Neutrophil (primary cell): ENCODE measurements around the gene POC1A.

Experiments used
- H3K27ac ChIP-seq: fragments of 200-600 bp; sonication (generic); 2 replicates; pipeline ENCODE4 v1.5.1; 2016; ENCODE audit warnings: mild to moderate bottlenecking, moderate library complexity
- H3K27me3 ChIP-seq: fragments of 200-600 bp; sonication (generic); 2 replicates; pipeline ENCODE4 v1.6.0; 2016; ENCODE audit warnings: mild to moderate bottlenecking
- H3K36me3 ChIP-seq: fragments of 200-600 bp; sonication (generic); 2 replicates; pipeline ENCODE4 v1.5.1; 2017
- H3K4me1 ChIP-seq, 2 experiments: fragments of 200-600 bp in 1 of 2; sonication (generic) in 1 of 2; 1 replicate in 1 of 2; 2 replicates in 1 of 2; pipeline versions ENCODE4 v1.5.1 to v1.6.1; 2013 to 2016; ENCODE audit warnings: low read depth in 1 of 2, low read length in 1 of 2, mild to moderate bottlenecking in 1 of 2, moderate library complexity in 1 of 2; ENCODE audit not compliant: control insufficient read depth in 1 of 2, insufficient read depth in 1 of 2
- H3K4me3 ChIP-seq, 2 experiments: fragments of 200-600 bp in 1 of 2; sonication (generic) in 1 of 2; 1 replicate in 1 of 2; 2 replicates in 1 of 2; pipeline ENCODE4 v1.5.1; 2013 to 2016; ENCODE audit warnings: low read depth in 1 of 2, low read length in 1 of 2, mild to moderate bottlenecking in 1 of 2, moderate library complexity in 1 of 2
- H3K9me3 ChIP-seq: fragments of 200-600 bp; sonication (generic); 2 replicates; pipeline ENCODE4 v1.5.1; 2016
- CTCF ChIP-seq: fragments of 200-600 bp; sonication (generic); IDR thresholded peaks from 2 replicates; pipeline ENCODE4 v1.5.1; 2016; ENCODE audit warnings: antibody characterized with exemption

POC1A gene

DNA sequence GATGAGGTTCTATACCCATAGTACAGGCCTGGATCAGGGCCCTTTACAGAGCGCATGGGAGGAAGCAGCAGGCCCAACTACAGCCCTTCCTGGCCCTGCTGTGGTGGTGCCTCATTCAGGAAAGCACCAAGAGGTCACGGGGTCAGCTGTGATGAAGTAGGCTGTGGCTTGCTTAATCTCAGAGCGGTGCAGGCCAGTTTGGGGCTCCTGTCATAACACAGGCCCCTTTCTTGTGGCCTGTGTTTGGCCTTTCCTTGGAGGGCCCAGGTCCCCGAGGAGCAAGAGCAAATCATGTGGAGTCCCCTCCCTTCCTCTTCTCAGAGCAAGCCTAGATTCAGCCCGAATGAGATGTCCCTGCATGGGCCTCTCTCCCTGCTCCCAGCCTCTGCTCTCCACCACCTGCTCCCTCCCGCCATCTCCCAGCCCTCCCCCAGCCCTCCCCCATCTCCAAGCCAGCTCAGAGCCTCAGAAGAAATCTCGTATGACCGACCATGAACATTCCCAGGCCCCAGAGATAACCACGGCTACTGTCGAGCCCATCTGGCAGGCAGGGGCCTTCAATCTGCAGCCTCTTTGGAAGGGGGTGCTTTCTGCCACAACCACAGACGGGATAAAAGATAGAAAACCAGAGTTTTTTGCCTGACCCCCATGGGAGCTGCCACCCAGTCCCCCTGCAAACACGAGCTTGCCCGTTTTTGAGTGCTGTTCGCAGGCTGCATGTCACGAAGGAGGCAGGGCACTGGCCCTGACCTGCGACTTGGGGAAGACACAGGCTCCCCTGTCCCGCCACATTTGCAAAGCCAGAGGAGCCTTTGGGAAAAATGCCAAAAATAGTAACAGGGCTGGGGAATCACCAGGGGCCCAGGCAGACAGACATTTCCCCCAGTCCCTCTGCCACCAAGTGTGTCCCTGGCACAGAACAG, 65.5 kb downstream of the POC1A start:
- no peaks in the 10 kb centered on the region for H3K27me3 ChIP-seq
- no peak overlapping the region for H3K4me3 ChIP-seq
- H3K27ac ChIP-seq, result no peak overlapping the region
- peaks cover 9 to 14% of the 10 kb centered on the region in 2 experiments for H3K4me1 ChIP-seq
- H3K36me3 ChIP-seq, result peaks cover 40% of the 10 kb centered on the region
- TF ChIP-seq CTCF, result no peak
- H3K9me3 ChIP-seq, result no peaks in the 10 kb centered on the region

GRCh38 chr3:52087731-52088130, 66.5 kb downstream of the POC1A start:
- Histone ChIP-seq H3K36me3 (peaks cover 30% of the 10 kb centered on the region), H3K27me3 (no peaks in the 10 kb centered on the region), H3K27ac (no peak overlapping the region), H3K4me3 (no peak overlapping the region), H3K9me3 (no peaks in the 10 kb centered on the region), H3K4me1 (peaks cover 9 to 14% of the 10 kb centered on the region in 2 experiments)
- no peak for TF ChIP-seq CTCF

DNA sequence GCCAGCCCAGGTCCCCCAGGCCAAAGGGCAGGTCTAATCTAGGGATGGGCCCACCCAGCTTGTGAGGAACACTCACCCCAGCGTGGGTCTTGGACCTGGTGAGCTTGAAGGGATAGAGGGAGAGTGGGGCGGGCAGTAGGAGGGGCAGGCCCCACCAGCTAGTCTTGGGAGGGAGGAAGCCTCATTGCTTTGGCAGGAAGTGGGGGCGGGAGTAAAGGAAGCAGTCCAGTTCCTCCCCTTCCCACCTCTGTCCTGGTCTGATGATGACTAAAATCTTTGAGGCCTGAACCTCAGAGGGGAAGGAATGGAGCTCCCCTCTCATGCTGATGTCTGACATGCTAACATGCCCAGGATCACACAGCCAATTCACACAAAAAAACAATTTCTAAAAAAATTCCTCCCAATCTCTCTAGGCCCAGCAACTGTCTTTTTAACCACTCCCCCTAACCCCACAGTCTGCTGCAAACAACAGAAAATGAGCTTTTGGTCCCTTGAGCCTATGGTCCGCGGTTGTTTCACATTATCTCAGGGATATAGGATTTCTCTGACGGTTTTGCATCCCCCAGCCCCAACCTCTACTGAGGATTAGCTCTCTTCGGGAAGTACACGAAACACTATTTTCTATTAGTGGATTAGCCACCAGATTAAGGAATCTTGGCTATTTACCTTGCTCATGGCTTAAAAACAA, 67.1 kb downstream of the POC1A start:
- no peak for TF ChIP-seq CTCF
- Histone ChIP-seq H3K27me3 (no peaks in the 10 kb centered on the region), H3K27ac (peak overlapping the region; percentile 19), H3K9me3 (no peaks in the 10 kb centered on the region), H3K36me3 (peaks cover 25% of the 10 kb centered on the region), H3K4me1 (peaks cover 9 to 14% of the 10 kb centered on the region in 2 experiments), H3K4me3 (no peak overlapping the region)

GRCh38 chr3:52086461-52086860, 67.8 kb downstream of the POC1A start:
- H3K4me3 ChIP-seq, result no peak overlapping the region
- no peak overlapping the region for H3K27ac ChIP-seq
- no peaks in the 10 kb centered on the region for H3K9me3 ChIP-seq
- TF ChIP-seq CTCF, result no peak
- peaks cover 23% of the 10 kb centered on the region for H3K36me3 ChIP-seq
- no peaks in the 10 kb centered on the region for H3K27me3 ChIP-seq
- H3K4me1 ChIP-seq, result peaks cover 9 to 14% of the 10 kb centered on the region in 2 experiments

DNA sequence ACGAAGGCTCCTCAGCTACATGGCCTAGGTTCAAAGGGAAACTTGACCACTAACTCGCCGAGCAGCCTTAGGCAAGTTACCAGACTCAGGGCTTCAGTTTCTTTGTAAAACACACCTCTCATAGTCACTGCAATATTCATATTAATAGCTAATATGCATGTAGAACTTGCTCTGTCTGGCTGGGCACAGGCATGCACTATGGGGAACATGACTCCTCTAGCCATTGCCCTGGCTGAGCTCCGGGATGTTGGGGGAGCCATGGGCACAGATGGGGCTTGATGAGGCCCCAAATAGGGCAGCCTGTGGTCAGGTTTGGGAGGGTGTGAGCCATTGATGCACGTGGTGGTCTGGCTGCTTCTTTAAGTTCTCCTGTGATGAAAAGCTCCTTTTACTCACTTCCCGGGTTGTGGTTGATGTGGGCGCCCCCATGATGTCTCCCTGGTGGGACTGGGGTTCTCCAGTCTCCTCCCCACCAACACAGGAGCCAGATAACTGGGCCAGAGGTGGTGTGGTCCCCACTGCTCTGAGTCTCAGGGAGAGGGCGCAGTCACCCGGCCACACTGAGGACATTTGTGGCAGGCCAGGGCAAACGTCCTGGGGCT, 68.4 kb downstream of the POC1A start:
- Histone ChIP-seq H3K36me3 (peaks cover 17% of the 10 kb centered on the region), H3K9me3 (no peaks in the 10 kb centered on the region), H3K27ac (no peak overlapping the region), H3K4me3 (no peak overlapping the region), H3K27me3 (no peaks in the 10 kb centered on the region), H3K4me1 (peaks cover 9 to 14% of the 10 kb centered on the region in 2 experiments)
- no peak for TF ChIP-seq CTCF
